ENCODE measurements around the gene RDH14.

- no peak for TF ChIP-seq ZNF274 (IDR thresholded peaks at IDR 0.05; ENCODE audit: low read depth, low read length)
- no peak for TF ChIP-seq SUZ12 (IDR thresholded peaks at IDR 0.05; ENCODE audit: extremely low read depth, insufficient read depth, insufficient read length)
Observed at GRCh38 chr2:18580606-18581005, 20.2 kb upstream of the RDH14 start.
